Gastroesophageal sphincter (tissue), 4 donors: Measurements from ENCODE around the gene NMRAL1. TPM values are rescaled to one million over a fixed set of nuclear protein-coding genes. Genes with fewer than 3 reads are reported as not detected.

Experiments used
- ATAC-seq: fragments of 150-250 bp; one replicate; pipeline ENCODE4 v1.9.1; 2016; ENCODE audit warnings: mild to moderate bottlenecking, moderate library complexity
- H3K27ac ChIP-seq, 4 donors: fragments of 200-600 bp; sonication (generic) in 3 of 4; 1 replicate in 3 of 4; 2 replicates in 1 of 4; pipeline ENCODE4 v1.5.1; 2016 to 2019
- H3K27me3 ChIP-seq: fragments of 200-600 bp; sonication (generic); one replicate; pipeline ENCODE4 v1.5.1; 2019
- H3K36me3 ChIP-seq, 2 donors: fragments of 200-600 bp; sonication (generic); one replicate each; pipeline ENCODE4 v1.5.1; 2019; ENCODE audit warnings: control low read depth in 1 of 2
- H3K4me1 ChIP-seq, 3 donors: fragments of 200-600 bp; sonication (generic); 1 replicate in 2 of 3; 2 replicates in 1 of 3; pipeline ENCODE4 v1.5.1; 2016 to 2019; ENCODE audit warnings: control low read depth in 2 of 3
- H3K4me3 ChIP-seq, 2 donors: fragments of 200-600 bp; sonication (generic); one replicate each; pipeline ENCODE4 v1.5.1; 2019; ENCODE audit warnings: mild to moderate bottlenecking in 1 of 2, moderate library complexity in 1 of 2
- H3K9me3 ChIP-seq, 3 donors: fragments of 200-600 bp; sonication (generic); one replicate each; pipeline ENCODE4 v1.5.1; 2017 to 2019; ENCODE audit warnings: control low read depth in 2 of 3
- CTCF ChIP-seq, 4 experiments: fragments of 200-600 bp in 2 of 4; fragments of 450-650 bp in 2 of 4; sonication (generic) in 1 of 4; IDR thresholded peaks; one replicate each; pipeline ENCODE4 v1.5.1; 2017 to 2019; ENCODE audit warnings: antibody characterized with exemption in 4 of 4, mild to moderate bottlenecking in 2 of 4, moderate library complexity in 2 of 4
- EP300 ChIP-seq: sonication (generic); formaldehyde crosslinking; IDR thresholded peaks from one replicate; pipeline ENCODE4 v1.6.1; 2017; ENCODE audit warnings: antibody characterized with exemption, mild to moderate bottlenecking
- POLR2A ChIP-seq, 2 donors: fragments of 450-650 bp; IDR thresholded peaks; one replicate each; pipeline ENCODE4 v1.6.1; 2017; ENCODE audit warnings: antibody characterized with exemption in 2 of 2, mild to moderate bottlenecking in 2 of 2, moderate library complexity in 1 of 2
- POLR2AphosphoS5 ChIP-seq: sonication (generic); formaldehyde crosslinking; IDR thresholded peaks from one replicate; pipeline ENCODE4 v1.6.1; 2017; ENCODE audit warnings: antibody characterized with exemption
- WGBS, 2 donors: methylation state at CpG; one replicate each; pipeline ENCODE4 v1.1.5; 2018; ENCODE audit warnings: low coverage in 1 of 2; 5-methylcytosine and 5-hydroxymethylcytosine counted together
- total RNA-seq, 4 donors: library from RNA; depleted of rRNA; stranded (reverse); fragments of >200 nt; gene quantifications; one replicate each; pipeline ENCODE4 v1.1.0, GENCODE V29; 2016

Gene NMRAL1
- total RNA-seq, 4 donors from 2014 or later = 32.9 to 49.7 (median 39.3) TPM

- Histone ChIP-seq H3K9me3 (no peaks in the 10 kb centered on the region), H3K36me3 (peaks cover 0 to 98% of the 10 kb centered on the region in 2 donors), H3K4me3 (no peak overlapping the region), H3K27ac (no peak overlapping the region), H3K4me1 (no peaks in the 10 kb centered on the region), H3K27me3 (no peaks in the 10 kb centered on the region)
- WGBS, 2 donors = no CpG with 5 or more reads among the region's 14 CpGs
- TF ChIP-seq EP300 = no peak
- no peak for TF ChIP-seq POLR2AphosphoS5
- TF ChIP-seq POLR2A (IDR thresholded peaks at IDR 0.05) = no peak
- no peak for TF ChIP-seq CTCF (IDR thresholded peaks at IDR 0.05)
- no peak for ATAC-seq
Measured at GRCh38 chr16:4455081-4455480, 19.3 kb downstream of the NMRAL1 start.

- Histone ChIP-seq H3K27me3 (no peaks in the 10 kb centered on the region), H3K4me1 (no peaks in the 10 kb centered on the region), H3K9me3 (no peaks in the 10 kb centered on the region), H3K4me3 (no peak overlapping the region), H3K36me3 (peaks cover 0 to 99% of the 10 kb centered on the region in 2 donors), H3K27ac (no peak overlapping the region)
- TF ChIP-seq CTCF (IDR thresholded peaks at IDR 0.05) = no peak
- no peak for TF ChIP-seq POLR2AphosphoS5
- TF ChIP-seq POLR2A (IDR thresholded peaks at IDR 0.05) = no peak
- no peak for TF ChIP-seq EP300
- ATAC-seq = no peak
- 64 to 93% methylated on average over 3 to 6 of the region's 9 CpGs for WGBS, 2 donors
Measured at GRCh38 chr16:4454623-4455022, 19.8 kb downstream of the NMRAL1 start.

GRCh38 chr16:4452674-4453073, 21.8 kb downstream of the NMRAL1 start:
- WGBS, 2 donors = 90 to 100% methylated on average over 1 to 5 of the region's 5 CpGs
- TF ChIP-seq CTCF (IDR thresholded peaks at IDR 0.05) = no peak
- TF ChIP-seq POLR2A (IDR thresholded peaks at IDR 0.05) = no peak
- TF ChIP-seq POLR2AphosphoS5 = no peak
- no peak for TF ChIP-seq EP300
- peaks cover 0 to 99% of the 10 kb centered on the region in 2 donors for H3K36me3 ChIP-seq
- H3K9me3 ChIP-seq = no peaks in the 10 kb centered on the region
- no peaks in the 10 kb centered on the region for H3K4me1 ChIP-seq
- no peaks in the 10 kb centered on the region for H3K27me3 ChIP-seq
- no peak for ATAC-seq
- H3K27ac ChIP-seq = no peak overlapping the region
- H3K4me3 ChIP-seq = no peak overlapping the region

- no peaks in the 10 kb centered on the region for H3K27me3 ChIP-seq
- ATAC-seq = no peak
- WGBS, 2 donors = 82 to 88% methylated on average over 3 to 5 of the region's 14 CpGs
- H3K4me3 ChIP-seq = no peak overlapping the region
- TF ChIP-seq EP300 (no peak), POLR2AphosphoS5 (no peak), CTCF (IDR thresholded peaks at IDR 0.05) (no peak), POLR2A (IDR thresholded peaks at IDR 0.05) (no peak)
- H3K27ac ChIP-seq = no peak overlapping the region
- H3K9me3 ChIP-seq = no peaks in the 10 kb centered on the region
- H3K4me1 ChIP-seq = no peaks in the 10 kb centered on the region
- peaks cover 0 to 99% of the 10 kb centered on the region in 2 donors for H3K36me3 ChIP-seq
Measured at GRCh38 chr16:4450931-4451519, 23.4 kb downstream of the NMRAL1 start.

- Histone ChIP-seq H3K4me1 (no peaks in the 10 kb centered on the region), H3K4me3 (no peak overlapping the region), H3K36me3 (peaks cover 0 to 99% of the 10 kb centered on the region in 2 donors), H3K27ac (no peak overlapping the region), H3K27me3 (no peaks in the 10 kb centered on the region), H3K9me3 (no peaks in the 10 kb centered on the region)
- TF ChIP-seq CTCF (IDR thresholded peaks at IDR 0.05) (no peak), POLR2AphosphoS5 (no peak), EP300 (no peak), POLR2A (IDR thresholded peaks at IDR 0.05) (no peak)
- 89% methylated on average over 5 of the region's 14 CpGs; no CpG with 5 or more reads in 1 of the 2 donors for WGBS, 2 donors
- ATAC-seq = no peak
Measured at GRCh38 chr16:4450430-4450829, 24.0 kb downstream of the NMRAL1 start.
